A549 treated with CORT108297 at 1 μM for 4 hours (cell line): ENCODE data around the gene CFAP47. TPM values are rescaled to one million over a fixed set of nuclear protein-coding genes. Genes with fewer than 3 reads are reported as not detected.

Experiments
- total RNA-seq: library from RNA; stranded (reverse); fragments of 200-300 nt; extraction: Qiagen RNA extraction; gene quantifications from 5 replicates; pipeline ENCODE4 v1.2.3, GENCODE V29; 2022

The CFAP47 gene, protein sequence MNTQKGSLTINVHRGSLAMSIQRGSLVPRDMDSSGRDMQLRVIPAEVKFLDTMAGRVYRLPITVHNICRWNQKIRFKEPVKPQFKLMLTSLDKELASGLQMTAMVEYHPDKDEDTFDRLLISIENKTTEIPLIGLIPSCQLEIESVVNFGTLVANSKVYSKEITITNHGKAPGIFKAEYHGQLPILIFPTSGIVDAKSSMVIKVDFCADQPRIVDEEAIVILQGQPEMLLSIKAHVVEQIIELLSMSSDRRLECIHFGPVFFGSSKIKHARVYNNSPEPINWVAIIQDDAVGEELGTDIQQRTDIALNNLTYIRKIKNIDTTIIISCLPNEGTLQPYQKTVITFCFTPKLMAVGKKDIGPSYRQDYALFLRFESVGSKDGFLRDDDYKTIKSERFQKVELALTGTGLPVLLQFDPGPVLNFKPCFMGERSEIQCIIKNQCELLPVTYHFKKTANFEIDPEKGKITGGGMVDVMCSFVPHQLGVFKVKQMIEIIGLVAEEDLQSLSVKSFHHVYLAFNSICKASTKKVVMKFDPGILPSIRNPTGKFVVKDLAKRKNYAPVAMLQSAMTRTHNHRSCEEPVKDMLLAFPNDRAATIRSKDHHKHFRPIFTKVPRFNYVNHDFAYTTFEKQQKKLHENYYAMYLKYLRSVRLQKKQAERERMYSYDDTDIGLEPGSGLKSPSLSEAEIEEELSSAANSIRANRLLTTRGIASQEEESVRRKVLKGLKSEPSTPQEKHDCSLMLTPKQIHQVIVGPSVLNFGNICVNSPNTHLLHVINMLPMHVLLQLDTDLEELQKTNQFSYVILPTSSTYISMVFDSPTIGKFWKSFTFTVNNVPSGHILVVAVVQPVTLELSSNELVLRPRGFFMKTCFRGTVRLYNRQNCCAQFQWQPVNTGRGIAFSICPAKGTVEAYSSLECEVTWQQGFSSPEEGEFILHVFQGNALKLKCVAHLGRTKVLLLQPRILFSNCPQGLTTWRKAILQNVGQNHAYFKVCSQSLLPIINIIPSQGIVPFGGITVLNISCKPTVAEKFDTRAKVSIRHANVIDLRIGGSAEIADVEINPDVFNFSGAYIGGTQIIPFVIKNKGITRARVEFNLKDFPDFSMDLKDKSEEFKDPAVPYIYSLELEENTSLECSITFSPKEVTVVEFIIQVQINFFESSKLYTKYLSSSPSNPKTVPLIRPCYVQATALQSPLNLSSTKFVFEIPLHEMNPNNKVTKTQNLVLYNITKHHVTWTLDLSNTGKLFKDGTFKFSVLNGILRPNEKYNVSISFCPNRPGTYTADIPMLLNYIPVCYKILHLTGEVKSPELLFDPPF (N-terminal part only)
- total RNA-seq, result not detected in 5 replicates

DNA sequence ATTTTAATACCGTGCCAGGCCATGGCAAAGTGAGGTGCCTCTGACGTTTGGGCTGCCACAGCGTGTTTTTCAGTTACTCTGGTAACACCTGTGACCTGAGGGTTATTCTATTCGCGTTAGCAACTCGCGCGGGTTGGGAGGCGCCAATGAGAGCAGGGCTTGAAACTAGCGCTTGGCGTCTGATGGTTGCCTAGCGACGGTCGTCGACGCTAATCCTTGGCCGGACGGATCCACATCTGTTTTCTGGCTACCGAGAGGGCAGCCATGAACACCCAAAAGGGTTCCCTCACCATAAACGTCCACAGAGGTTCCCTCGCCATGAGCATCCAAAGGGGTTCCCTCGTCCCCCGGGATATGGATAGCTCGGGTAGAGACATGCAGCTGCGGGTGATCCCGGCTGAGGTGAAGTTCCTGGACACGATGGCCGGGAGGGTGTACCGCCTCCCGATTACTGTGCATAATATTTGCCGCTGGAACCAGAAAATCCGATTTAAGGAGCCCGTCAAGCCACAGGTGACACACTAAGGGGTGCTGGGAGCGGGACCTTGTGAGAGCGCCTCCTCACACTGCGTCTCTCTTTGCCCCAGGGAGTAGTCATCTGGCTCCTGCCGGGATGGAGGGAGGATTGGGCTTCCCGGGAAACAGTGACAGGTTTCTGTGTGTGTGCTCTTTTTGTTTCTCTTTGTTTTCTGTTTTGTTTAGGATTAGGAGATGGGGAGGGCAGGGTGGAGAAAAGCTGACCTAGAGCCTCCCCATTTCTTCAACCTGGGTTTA is at the start of gene CFAP47:
Gene CFAP47, plus strand, starts transcription at position 199 of the 774 bp plus-strand sequence. Its CDS starts 66 bp downstream, at position 265.

Other genes with a start within 250 kb of the CFAP47 start
- gene MAGEB16, start 121.4 kb upstream of the CFAP47 start, total RNA-seq, result not detected in 5 replicates